ENCODE measurements around the gene RPS3A.

- TF ChIP-seq ZNF138 (tag by site-specific recombination; IDR thresholded peaks at IDR 0.05; ENCODE audit: borderline replicate concordance) (no peak), ZNF571 (tag by site-specific recombination; IDR thresholded peaks at IDR 0.05) (no peak), CTCF (tag by site-specific recombination; IDR thresholded peaks at IDR 0.05) (no peak), ZBTB44 (tag by site-specific recombination; IDR thresholded peaks at IDR 0.05) (no peak)
- TF ChIP-seq, protein P1, sequence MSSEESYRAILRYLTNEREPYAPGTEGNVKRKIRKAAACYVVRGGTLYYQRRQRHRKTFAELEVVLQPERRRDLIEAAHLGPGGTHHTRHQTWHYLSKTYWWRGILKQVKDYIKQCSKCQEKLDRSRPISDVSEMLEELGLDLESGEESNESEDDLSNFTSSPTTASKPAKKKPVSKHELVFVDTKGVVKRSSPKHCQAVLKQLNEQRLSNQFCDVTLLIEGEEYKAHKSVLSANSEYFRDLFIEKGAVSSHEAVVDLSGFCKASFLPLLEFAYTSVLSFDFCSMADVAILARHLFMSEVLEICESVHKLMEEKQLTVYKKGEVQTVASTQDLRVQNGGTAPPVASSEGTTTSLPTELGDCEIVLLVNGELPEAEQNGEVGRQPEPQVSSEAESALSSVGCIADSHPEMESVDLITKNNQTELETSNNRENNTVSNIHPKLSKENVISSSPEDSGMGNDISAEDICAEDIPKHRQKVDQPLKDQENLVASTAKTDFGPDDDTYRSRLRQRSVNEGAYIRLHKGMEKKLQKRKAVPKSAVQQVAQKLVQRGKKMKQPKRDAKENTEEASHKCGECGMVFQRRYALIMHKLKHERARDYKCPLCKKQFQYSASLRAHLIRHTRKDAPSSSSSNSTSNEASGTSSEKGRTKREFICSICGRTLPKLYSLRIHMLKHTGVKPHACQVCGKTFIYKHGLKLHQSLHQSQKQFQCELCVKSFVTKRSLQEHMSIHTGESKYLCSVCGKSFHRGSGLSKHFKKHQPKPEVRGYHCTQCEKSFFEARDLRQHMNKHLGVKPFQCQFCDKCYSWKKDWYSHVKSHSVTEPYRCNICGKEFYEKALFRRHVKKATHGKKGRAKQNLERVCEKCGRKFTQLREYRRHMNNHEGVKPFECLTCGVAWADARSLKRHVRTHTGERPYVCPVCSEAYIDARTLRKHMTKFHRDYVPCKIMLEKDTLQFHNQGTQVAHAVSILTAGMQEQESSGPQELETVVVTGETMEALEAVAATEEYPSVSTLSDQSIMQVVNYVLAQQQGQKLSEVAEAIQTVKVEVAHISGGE (tag by site-specific recombination; conservative IDR thresholded peaks at IDR 0.05; ENCODE audit: low read depth) = no peak
Measured at GRCh38 chr4:151117371-151117962, 18.0 kb downstream of the RPS3A start.

Measured in HEK293 (cell line).